Right kidney (tissue), 1 donor: ENCODE data around the gene DOCK8.

ENCODE experiments used
- DNase-seq: peaks from one replicate; pipeline ENCODE4 v3.0.0-alpha.2; 2016

The DOCK8 gene

GRCh38 chr9:312596-313320 lies 98.1 kb downstream of the DOCK8 start:
- DNase-seq = no peak

- no peak for DNase-seq
Measured at GRCh38 chr9:316382-316965, 101.8 kb downstream of the DOCK8 start.

- no peak for DNase-seq
Measured at GRCh38 chr9:318646-319045, 104.0 kb downstream of the DOCK8 start.

- DNase-seq = no peak
Measured at GRCh38 chr9:324971-325370, 110.3 kb downstream of the DOCK8 start.

DNA sequence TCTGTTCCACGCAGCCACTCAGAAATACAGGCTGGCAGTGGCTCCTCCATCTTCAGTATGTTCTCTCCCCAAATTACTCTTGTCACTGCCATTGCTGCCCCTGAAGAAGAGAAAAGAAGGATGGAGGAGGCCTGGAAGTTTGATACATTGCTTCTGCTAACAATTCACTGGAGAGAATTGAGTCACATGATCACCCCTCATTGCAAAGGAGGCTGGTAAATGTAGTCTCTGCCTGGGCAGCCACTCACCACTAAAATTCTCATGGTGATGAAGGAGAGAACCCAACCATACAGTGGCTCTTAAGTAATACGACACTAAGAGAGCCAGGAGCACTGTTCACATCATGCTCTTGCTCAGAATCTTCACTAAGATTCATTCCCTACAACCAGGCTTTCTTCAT lies 112.0 kb downstream of the DOCK8 start:
- no peak for DNase-seq

DNA sequence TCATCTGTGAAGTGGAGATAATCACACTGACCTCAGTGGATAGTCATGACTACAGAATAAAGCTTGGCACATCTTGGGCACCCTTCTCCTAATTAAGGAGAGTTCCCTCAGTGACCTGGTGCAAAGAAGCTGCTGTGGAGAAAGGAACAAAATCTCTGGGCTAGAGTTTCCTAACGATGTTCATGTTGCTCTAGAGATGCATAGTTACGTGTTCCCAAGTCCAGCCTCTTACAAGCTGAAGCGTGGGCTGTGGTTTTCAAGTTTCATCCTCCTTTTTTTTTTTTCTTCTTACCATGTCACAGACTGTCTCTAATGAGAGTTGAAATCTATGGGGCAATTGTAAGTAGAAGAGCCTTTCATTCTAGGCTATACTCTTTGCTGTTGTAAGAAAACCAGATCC lies 113.8 kb downstream of the DOCK8 start:
- DNase-seq = no peak

GRCh38 chr9:331197-331596 lies 116.5 kb downstream of the DOCK8 start:
- no peak for DNase-seq

DNA sequence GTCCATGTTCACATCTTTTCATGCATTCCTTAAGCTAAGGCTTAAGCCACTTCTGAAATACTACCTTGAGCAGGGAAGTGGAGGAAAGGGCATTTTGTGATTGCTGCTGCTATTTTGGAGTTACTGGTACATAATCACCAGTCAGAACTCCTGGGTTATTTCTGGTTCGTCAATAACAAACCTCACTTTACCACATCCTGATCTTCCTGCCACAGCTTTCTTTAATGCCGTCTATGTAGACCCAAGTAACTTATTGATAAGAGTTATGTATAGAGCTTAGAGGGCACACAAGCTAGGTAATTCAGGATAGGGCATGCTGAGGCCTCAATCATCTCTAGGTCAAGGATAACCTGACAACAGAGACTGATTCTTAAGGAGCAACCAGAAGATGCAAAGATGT lies 120.7 kb downstream of the DOCK8 start:
- DNase-seq = no peak

DNA sequence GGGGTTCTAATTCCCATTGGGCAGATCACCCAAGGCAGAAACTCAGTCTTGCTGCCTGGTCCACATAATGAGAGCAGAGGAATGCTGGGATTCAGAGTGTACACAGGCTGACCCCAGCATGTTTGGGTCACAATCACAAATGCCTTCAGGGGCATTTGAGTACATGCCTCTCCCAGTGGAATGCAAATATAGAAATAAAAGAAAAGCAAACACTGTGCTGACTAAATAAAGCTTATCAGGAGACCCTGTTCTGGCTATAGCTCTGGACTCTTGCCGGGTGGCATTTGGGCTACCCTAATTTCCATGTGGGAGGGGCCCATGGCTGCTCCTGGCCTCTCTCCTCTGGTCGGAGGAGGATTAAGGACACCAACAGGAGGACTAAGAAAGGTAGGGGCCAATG lies 121.4 kb downstream of the DOCK8 start:
- no peak for DNase-seq

- no peak for DNase-seq
Measured at GRCh38 chr9:338602-339001, 123.9 kb downstream of the DOCK8 start.

GRCh38 chr9:341634-342421 lies 127.2 kb downstream of the DOCK8 start:
- no peak for DNase-seq

DNA sequence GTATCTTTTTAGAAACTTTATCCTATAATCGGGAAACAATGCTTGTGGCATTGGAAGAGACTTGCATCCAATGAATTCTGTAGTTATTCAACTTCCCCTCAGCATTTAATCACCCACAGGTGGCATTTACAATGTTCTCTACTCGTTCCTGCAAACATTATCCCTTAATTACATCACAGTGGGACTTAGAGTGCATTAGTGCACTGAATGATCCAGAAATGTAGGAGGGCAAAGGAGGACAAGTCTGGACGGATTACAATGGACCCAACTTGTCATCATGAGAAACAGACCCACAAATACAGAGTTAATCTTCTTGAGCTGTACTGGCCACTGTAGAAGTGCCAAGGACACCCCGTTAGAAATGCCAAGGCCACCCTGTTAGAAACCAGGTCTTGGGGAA lies 129.1 kb downstream of the DOCK8 start:
- no peak for DNase-seq

- no peak for DNase-seq
Measured at GRCh38 chr9:346111-346571, 131.5 kb downstream of the DOCK8 start.

GRCh38 chr9:347667-348292 lies 133.1 kb downstream of the DOCK8 start:
- DNase-seq = no peak

DNA sequence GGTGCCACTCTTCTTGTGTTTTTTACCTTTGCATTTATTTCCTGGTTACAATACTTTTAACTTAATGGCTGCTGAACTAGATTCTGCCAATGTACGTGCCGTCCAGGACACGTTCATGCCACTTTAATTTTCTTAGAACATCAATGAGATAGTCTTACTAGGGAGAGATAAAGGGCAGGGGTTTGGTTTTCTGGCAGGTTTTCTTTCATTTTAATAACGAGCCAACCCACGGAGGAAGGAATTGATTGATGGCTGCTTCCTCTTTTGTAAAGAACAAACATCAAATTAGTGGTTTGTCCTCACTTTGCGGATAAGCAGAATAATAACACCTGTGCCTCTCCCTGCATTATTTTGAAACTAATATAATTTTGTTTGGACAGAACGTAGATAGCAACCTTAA lies 135.7 kb downstream of the DOCK8 start:
- no peak for DNase-seq

GRCh38 chr9:351916-352315 lies 137.3 kb downstream of the DOCK8 start:
- no peak for DNase-seq

DNA sequence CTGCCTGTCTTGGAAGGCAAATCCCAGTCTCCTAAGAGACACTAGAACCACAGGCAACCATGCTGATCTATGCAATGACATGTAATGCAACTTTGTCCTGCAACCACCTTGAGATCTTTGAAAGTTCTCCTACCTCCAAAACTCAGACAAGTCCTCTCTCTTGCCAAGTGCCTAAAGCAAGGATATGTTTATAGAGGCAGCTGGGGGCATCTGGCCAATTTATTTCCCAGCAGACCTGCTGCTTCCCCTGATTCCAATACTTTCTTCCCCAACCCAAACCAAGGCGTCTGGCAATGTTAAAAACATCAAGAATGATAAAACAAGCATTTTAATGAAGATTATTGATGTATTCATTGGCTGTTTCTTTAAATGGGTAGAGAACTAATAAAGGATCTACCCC lies 138.4 kb downstream of the DOCK8 start:
- DNase-seq = no peak

DNA sequence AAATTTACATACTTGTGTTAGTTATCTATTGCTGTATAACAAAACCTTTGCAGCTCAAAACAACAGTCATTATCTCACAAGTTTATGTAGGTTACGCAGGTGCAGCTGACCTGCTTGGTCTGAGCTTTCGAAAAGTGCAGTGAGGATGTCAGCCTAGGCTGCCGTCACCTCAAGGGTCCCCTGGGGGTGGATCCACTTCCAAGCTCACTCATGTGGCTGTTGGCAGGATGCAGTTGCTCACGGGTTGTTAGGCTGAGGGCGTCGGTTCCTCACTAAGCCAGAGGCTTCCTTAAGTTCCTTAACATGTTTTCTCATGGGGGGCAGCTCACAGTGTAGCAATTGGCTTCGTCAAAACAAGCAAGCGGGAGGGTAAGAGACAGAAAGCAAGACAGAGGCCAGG lies 139.8 kb downstream of the DOCK8 start:
- DNase-seq = no peak

GRCh38 chr9:357560-357959 lies 142.9 kb downstream of the DOCK8 start:
- no peak for DNase-seq

- DNase-seq = no peak
Measured at GRCh38 chr9:362561-363273, 148.1 kb downstream of the DOCK8 start.

DNA sequence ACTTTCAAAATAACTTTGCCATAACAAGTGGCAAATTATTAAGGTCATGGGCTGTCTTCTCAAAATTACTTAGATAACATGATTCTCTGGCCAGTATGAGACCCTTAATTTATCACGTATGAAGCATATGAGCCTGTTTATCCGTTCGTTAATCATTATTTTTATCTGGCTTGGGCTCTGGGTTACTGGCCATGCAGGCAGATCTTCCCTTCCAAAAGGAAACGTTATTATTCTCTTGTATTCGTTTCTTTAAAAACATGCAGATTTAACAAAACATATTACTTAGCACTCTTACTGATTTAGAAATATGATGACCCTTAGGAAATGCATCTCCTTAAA lies 148.6 kb downstream of the DOCK8 start:
- no peak for DNase-seq

DNA sequence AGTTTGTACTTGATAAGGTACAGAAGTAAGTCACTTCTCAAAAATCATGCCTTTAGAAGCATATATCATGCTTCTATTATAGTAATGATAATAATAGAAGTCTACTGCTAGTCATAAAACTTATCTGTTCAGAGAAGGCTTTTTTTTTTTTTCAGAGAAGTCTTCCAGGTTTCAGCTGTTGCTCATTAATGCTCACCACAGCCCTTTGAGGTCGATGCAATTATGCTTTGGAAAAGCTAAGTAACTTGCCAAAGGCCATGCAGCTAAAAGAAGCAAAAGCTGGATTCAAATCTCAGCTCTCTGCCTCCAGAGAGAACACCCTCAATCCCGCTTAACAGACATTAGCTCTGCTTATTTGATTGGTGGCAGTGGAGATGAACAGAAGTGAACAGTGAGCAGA lies 150.8 kb downstream of the DOCK8 start:
- DNase-seq = no peak

GRCh38 chr9:366620-367019 lies 152.0 kb downstream of the DOCK8 start:
- DNase-seq = no peak
